Suprapubic skin (tissue), 4 donors: ENCODE results near the gene SIGLEC6. TPM values are rescaled to one million over a fixed set of nuclear protein-coding genes. Genes with fewer than 3 reads are reported as not detected.

Source experiments
- DNase-seq, 2 donors: peaks; one replicate each; pipeline ENCODE4 v3.0.0-alpha.2; 2019; ENCODE audit warnings: low spot score in 2 of 2
- H3K27ac ChIP-seq: fragments of 200-600 bp; sonication (generic); one replicate; pipeline ENCODE4 v1.5.1; 2019
- H3K27me3 ChIP-seq: fragments of 200-600 bp; sonication (generic); one replicate; pipeline ENCODE4 v1.5.1; 2019
- H3K36me3 ChIP-seq: fragments of 200-600 bp; sonication (generic); one replicate; pipeline ENCODE4 v1.5.1; 2019
- H3K4me1 ChIP-seq: fragments of 200-600 bp; sonication (generic); one replicate; pipeline ENCODE4 v1.5.1; 2019
- H3K4me3 ChIP-seq: fragments of 200-600 bp; sonication (generic); one replicate; pipeline ENCODE4 v1.5.1; 2019; ENCODE audit warnings: mild to moderate bottlenecking
- H3K9me3 ChIP-seq: fragments of 200-600 bp; sonication (generic); one replicate; pipeline ENCODE4 v1.5.1; 2019
- CTCF ChIP-seq, 2 donors: fragments of 200-600 bp in 1 of 2; fragments of 450-650 bp in 1 of 2; sonication (generic) in 1 of 2; IDR thresholded peaks; one replicate each; pipeline ENCODE4 v1.5.1; 2016 to 2019; ENCODE audit warnings: antibody characterized with exemption in 2 of 2, mild to moderate bottlenecking in 1 of 2, moderate library complexity in 1 of 2
- EP300 ChIP-seq: sonication (generic); formaldehyde crosslinking; IDR thresholded peaks from one replicate; pipeline ENCODE4 v1.6.1; 2017; ENCODE audit warnings: antibody characterized with exemption
- POLR2A ChIP-seq, 2 donors: fragments of 450-650 bp; IDR thresholded peaks; one replicate each; pipeline ENCODE4 v1.6.1; 2017; ENCODE audit warnings: antibody characterized with exemption in 2 of 2, mild to moderate bottlenecking in 2 of 2, moderate library complexity in 2 of 2
- POLR2AphosphoS5 ChIP-seq, 3 donors: sonication (generic); formaldehyde crosslinking; IDR thresholded peaks; one replicate each; pipeline ENCODE4 v1.6.1; 2017; ENCODE audit warnings: antibody characterized with exemption in 3 of 3
- WGBS: methylation state at CpG from one replicate; pipeline ENCODE4 v1.1.5; 2018; 5-methylcytosine and 5-hydroxymethylcytosine counted together
- total RNA-seq, 4 donors: library from RNA; depleted of rRNA; stranded (reverse); fragments of >200 nt; gene quantifications; one replicate each; pipeline ENCODE4 v1.1.0, GENCODE V29; 2016

The SIGLEC6 gene
- total RNA-seq, 4 donors from 2014 or later: 0.26 to 0.30 TPM; not detected in 2

- WGBS: 5% methylated on average over 8 of the region's 8 CpGs
- no peaks in the 10 kb centered on the region for H3K9me3 ChIP-seq
- H3K4me1 ChIP-seq: peaks cover 19% of the 10 kb centered on the region
- no peak for DNase-seq
- peak overlapping the region; percentile 72 for H3K4me3 ChIP-seq
- peaks cover 6% of the 10 kb centered on the region for H3K36me3 ChIP-seq
- H3K27me3 ChIP-seq: peaks cover 8% of the 10 kb centered on the region
- TF ChIP-seq CTCF (IDR thresholded peaks at IDR 0.05): no peak
- H3K27ac ChIP-seq: no peak overlapping the region
Observed at GRCh38 chr19:51571599-51571998, 40.1 kb upstream of the SIGLEC6 start.

DNA sequence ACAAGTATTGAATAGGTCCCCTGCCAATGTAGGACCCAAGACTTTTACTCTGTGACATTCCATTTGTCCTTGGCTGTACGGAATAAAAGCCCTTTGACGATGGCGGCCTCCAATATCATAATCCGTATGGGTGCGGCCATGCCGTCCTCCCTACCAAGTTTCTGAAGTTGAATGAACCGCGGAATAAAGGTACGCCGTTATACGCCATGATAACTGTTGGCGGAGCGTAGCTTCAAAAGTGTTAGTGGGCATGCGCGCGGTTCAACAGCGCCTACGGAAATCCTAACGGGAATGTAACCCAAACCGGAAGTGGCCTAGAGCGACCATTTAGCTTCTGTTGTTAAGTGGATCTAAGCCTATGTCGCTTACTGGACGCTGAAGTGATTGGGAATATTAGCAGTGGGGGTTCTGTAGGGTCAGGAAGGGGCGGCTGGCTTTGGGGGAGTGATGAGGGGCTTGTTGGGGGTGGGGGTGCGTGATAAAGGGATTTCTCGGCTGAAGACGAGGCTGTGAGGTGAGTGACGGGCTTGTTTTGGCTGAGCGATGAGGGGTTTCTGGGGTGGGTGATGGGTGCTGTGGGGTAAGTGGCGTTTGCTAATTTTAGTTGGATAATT lies 39.6 kb upstream of the SIGLEC6 start, which contains the start of gene ZNF175:
Gene ZNF175 (plus strand): TSS at position 322 of the 614 bp plus-strand sequence. CDS start 2,047 bp downstream, outside the sequence.
- TF ChIP-seq POLR2AphosphoS5 (IDR thresholded peaks at IDR 0.05) (peak in 2 of 3 donors; percentile 58 to 74), CTCF (IDR thresholded peaks at IDR 0.05) (no peak)
- peak; percentile 91 to 96 for DNase-seq
- H3K27ac ChIP-seq: peak within 1 kb of the TSS; percentile 39
- peaks cover 12% of the 10 kb centered on the region for H3K27me3 ChIP-seq
- 1% methylated on average over 30 of the region's 30 CpGs for WGBS
- peaks cover 6% of the 10 kb centered on the region for H3K36me3 ChIP-seq
- peak within 1 kb of the TSS; percentile 72 for H3K4me3 ChIP-seq
- H3K9me3 ChIP-seq: no peaks in the 10 kb centered on the region
- peaks cover 19% of the 10 kb centered on the region for H3K4me1 ChIP-seq

- Histone ChIP-seq H3K36me3 (no peaks in the 10 kb centered on the region), H3K27me3 (peaks cover 32% of the 10 kb centered on the region), H3K4me1 (peaks cover 19% of the 10 kb centered on the region), H3K9me3 (no peaks in the 10 kb centered on the region), H3K4me3 (no peak overlapping the region), H3K27ac (no peak overlapping the region)
- TF ChIP-seq POLR2A (IDR thresholded peaks at IDR 0.05) (no peak), POLR2AphosphoS5 (IDR thresholded peaks at IDR 0.05) (no peak), CTCF (IDR thresholded peaks at IDR 0.05) (no peak), EP300 (no peak)
- DNase-seq: no peak
- 77% methylated on average over 1 of the region's 1 CpG for WGBS
Observed at GRCh38 chr19:51568456-51568855, 37.0 kb upstream of the SIGLEC6 start.

DNA sequence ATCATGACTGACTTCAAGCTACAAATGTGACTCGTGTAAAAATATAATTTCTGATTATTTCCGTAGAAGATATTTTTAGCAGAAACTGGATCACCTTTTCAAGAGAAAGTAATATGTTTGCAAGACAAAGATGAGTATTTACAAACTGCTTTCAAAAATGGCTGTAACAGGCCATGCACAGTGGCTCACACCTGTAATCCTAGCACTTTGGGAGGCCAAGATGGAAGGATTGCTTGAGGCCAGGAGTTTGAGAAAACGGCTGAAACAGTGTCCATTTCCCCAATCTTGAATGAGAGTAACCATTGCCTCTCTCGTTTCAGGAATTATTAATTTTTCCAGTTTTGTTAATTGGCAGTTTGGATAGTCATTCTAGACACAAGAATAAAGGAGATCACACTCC lies 36.1 kb upstream of the SIGLEC6 start:
- Histone ChIP-seq H3K27ac (no peak overlapping the region), H3K36me3 (no peaks in the 10 kb centered on the region), H3K4me1 (peaks cover 12% of the 10 kb centered on the region), H3K4me3 (no peak overlapping the region), H3K9me3 (no peaks in the 10 kb centered on the region), H3K27me3 (peaks cover 34% of the 10 kb centered on the region)
- 83% methylated on average over 4 of the region's 4 CpGs for WGBS
- no peak for TF ChIP-seq CTCF (IDR thresholded peaks at IDR 0.05)
- no peak for TF ChIP-seq EP300
- no peak for TF ChIP-seq POLR2AphosphoS5 (IDR thresholded peaks at IDR 0.05)
- no peak for TF ChIP-seq POLR2A (IDR thresholded peaks at IDR 0.05)
- no peak for DNase-seq

GRCh38 chr19:51566489-51567100 lies 35.1 kb upstream of the SIGLEC6 start:
- WGBS: 63% methylated on average over 8 of the region's 8 CpGs
- TF ChIP-seq POLR2A (IDR thresholded peaks at IDR 0.05) (no peak), EP300 (no peak), POLR2AphosphoS5 (IDR thresholded peaks at IDR 0.05) (no peak), CTCF (IDR thresholded peaks at IDR 0.05) (no peak)
- Histone ChIP-seq H3K9me3 (no peaks in the 10 kb centered on the region), H3K4me1 (peaks cover 4% of the 10 kb centered on the region), H3K4me3 (no peak overlapping the region), H3K36me3 (no peaks in the 10 kb centered on the region), H3K27me3 (peaks cover 35% of the 10 kb centered on the region), H3K27ac (no peak overlapping the region)
- DNase-seq: no peak
